Ishikawa (cell line): ENCODE measurements around the gene ADPGK.

Experiments
- CREB1 ChIP-seq: IDR thresholded peaks from 2 replicates; pipeline ENCODE4 v1.6.1; 2012; ENCODE audit warnings: low read depth
- NFIC ChIP-seq: IDR thresholded peaks from 2 replicates; pipeline ENCODE4 v1.6.1; 2012
- TAF1 ChIP-seq: IDR thresholded peaks from 2 replicates; pipeline ENCODE4 v1.6.1; 2012; ENCODE audit warnings: low read depth, mild to moderate bottlenecking
- TEAD4 ChIP-seq: IDR thresholded peaks from 2 replicates; pipeline ENCODE4 v1.6.1; 2012
- YY1 ChIP-seq: IDR thresholded peaks from 2 replicates; pipeline ENCODE4 v1.6.1; 2012; ENCODE audit warnings: low read depth
- TF ChIP-seq, protein P1 (sequence below): IDR thresholded peaks from 2 replicates; pipeline ENCODE4 v1.6.1; 2012

DNA sequence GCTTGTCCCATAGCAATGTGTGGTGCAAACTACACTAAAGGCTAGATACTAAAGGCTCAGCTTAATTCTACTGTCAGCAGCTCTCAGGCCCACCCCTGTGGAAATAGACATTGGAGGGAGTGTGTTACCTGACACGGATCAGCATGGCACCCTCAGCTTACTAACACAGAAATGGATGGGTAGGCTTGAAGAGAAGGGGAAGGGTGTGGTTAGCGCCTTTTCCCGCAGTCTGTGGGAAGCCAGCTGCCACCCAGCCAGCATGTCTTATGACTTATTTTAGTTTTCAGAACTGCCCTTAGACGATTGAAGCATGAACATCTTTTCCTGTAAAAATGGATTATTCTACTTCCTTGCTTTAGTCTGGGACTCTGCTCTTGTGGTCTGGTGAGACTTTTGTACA is 25.8 kb upstream of the ADPGK start:
- TF ChIP-seq TEAD4 (no peak), CREB1 (no peak), YY1 (no peak), TAF1 (no peak), NFIC (no peak)
- TF ChIP-seq, protein P1, sequence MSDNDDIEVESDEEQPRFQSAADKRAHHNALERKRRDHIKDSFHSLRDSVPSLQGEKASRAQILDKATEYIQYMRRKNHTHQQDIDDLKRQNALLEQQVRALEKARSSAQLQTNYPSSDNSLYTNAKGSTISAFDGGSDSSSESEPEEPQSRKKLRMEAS: no peak
